ENCODE measurements around the gene SDF2L1.

DNA sequence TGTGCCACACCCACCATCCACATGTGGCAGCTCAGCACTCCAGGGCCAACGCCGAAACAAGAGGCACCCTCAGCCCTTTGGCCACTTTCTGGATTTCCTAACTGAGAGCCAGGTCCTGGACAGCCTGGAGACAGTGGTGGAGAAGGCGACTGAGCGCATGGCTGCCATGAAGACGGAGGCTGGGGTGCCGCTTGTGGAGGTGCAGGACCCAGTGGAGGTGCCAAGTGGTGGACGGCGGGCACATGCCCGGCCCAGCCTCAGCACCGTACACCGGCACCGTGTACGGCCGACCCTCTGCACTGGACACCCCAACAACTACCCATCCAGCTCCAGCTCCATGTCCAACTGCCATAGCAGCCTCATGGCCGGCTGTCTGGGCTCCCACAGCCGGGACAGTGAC lies 8.0 kb upstream of the SDF2L1 start:
- TF ChIP-seq, protein P1, sequence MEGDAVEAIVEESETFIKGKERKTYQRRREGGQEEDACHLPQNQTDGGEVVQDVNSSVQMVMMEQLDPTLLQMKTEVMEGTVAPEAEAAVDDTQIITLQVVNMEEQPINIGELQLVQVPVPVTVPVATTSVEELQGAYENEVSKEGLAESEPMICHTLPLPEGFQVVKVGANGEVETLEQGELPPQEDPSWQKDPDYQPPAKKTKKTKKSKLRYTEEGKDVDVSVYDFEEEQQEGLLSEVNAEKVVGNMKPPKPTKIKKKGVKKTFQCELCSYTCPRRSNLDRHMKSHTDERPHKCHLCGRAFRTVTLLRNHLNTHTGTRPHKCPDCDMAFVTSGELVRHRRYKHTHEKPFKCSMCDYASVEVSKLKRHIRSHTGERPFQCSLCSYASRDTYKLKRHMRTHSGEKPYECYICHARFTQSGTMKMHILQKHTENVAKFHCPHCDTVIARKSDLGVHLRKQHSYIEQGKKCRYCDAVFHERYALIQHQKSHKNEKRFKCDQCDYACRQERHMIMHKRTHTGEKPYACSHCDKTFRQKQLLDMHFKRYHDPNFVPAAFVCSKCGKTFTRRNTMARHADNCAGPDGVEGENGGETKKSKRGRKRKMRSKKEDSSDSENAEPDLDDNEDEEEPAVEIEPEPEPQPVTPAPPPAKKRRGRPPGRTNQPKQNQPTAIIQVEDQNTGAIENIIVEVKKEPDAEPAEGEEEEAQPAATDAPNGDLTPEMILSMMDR (IDR thresholded peaks at IDR 0.05): no peak
- TF ChIP-seq POLR2AphosphoS5 (IDR thresholded peaks at IDR 0.05) (no peak), POLR2A (IDR thresholded peaks at IDR 0.05) (no peak), EP300 (IDR thresholded peaks at IDR 0.05) (no peak)

Measured in suprapubic skin (tissue), 4 donors.